H1 (cell line): ENCODE measurements around the gene THAP9.

Experiments used
- CEBPB ChIP-seq: IDR thresholded peaks from 2 replicates; pipeline ENCODE4 v1.6.1; 2012; ENCODE audit warnings: low read depth, low read length
- EP300 ChIP-seq, 2 experiments: IDR thresholded peaks; 1 replicate in 1 of 2; 2 replicates in 1 of 2; pipeline ENCODE4 v1.6.1; 2011 to 2012; ENCODE audit warnings: low read depth in 2 of 2, low read length in 2 of 2, mild to moderate bottlenecking in 2 of 2, borderline replicate concordance in 1 of 2, inconsistent platforms in 1 of 2, moderate library complexity in 1 of 2
- TF ChIP-seq, protein P1 (sequence below), 3 experiments: IDR thresholded peaks; 1 replicate in 2 of 3; 2 replicates in 1 of 3; pipeline versions ENCODE4 v1.5.1 to v1.6.1; 2011; ENCODE audit warnings: low read length in 3 of 3, mild to moderate bottlenecking in 3 of 3, inconsistent platforms in 2 of 3, low read depth in 1 of 3, moderate library complexity in 1 of 3; ENCODE audit not compliant: insufficient read depth in 1 of 3; ENCODE audit errors: control extremely low read depth in 1 of 3

DNA sequence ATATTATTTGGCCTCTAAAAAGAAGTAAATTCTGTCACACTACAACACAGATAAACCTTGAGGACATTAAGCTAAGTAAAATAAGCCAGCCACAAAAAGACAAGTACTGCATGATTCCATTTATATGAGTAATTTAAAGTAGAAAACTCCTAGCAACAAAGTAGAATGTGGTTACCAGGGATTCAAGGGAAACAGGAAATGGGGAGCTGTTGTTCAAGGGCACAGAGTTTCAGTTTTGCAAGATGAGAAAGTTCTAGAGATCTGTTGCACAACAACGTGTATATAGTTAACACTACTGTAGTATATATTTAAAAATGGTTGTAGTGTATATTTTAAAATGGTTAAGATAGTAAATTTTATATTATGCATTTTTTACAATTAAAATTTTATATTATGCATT is 34.9 kb upstream of the THAP9 start:
- TF ChIP-seq, protein P1, sequence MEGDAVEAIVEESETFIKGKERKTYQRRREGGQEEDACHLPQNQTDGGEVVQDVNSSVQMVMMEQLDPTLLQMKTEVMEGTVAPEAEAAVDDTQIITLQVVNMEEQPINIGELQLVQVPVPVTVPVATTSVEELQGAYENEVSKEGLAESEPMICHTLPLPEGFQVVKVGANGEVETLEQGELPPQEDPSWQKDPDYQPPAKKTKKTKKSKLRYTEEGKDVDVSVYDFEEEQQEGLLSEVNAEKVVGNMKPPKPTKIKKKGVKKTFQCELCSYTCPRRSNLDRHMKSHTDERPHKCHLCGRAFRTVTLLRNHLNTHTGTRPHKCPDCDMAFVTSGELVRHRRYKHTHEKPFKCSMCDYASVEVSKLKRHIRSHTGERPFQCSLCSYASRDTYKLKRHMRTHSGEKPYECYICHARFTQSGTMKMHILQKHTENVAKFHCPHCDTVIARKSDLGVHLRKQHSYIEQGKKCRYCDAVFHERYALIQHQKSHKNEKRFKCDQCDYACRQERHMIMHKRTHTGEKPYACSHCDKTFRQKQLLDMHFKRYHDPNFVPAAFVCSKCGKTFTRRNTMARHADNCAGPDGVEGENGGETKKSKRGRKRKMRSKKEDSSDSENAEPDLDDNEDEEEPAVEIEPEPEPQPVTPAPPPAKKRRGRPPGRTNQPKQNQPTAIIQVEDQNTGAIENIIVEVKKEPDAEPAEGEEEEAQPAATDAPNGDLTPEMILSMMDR (IDR thresholded peaks at IDR 0.05; ENCODE audit: control extremely low read depth in 1 of 3, insufficient read depth in 1 of 3, low read depth in 1 of 3, low read length in 3 of 3): no peak
- TF ChIP-seq CEBPB (no peak), EP300 (IDR thresholded peaks at IDR 0.05; ENCODE audit: borderline replicate concordance in 1 of 2, low read depth in 2 of 2, low read length in 2 of 2) (no peak)
